ENCODE results near the gene RIMS3.
A peak's percentile ranks its signal among the peaks of the same experiment; 100 is the strongest.

Gene RIMS3

GRCh38 chr1:40691538-40692428, 26.3 kb upstream of the RIMS3 start, which contains the start of gene NFYC:
TSS of gene NFYC (plus strand) at chr1:40691704. CDS start at chr1:40738844, 47,140 bp downstream.
- peak within 1 kb of the TSS; percentile 79 for H3K4me3 ChIP-seq (ENCODE audit: low read length)
- no peak for TF ChIP-seq CTCF (conservative IDR thresholded peaks at IDR 0.05; ENCODE audit: low read depth, low read length)
- DNase-seq (ENCODE audit: low read depth) = peak; percentile 92

- no peak for DNase-seq (ENCODE audit: low read depth)
- peak overlapping the region; percentile 79 for H3K4me3 ChIP-seq (ENCODE audit: low read length)
- TF ChIP-seq CTCF (conservative IDR thresholded peaks at IDR 0.05; ENCODE audit: low read depth, low read length) = no peak
These were observed 25.5 kb upstream of the RIMS3 start for GRCh38 chr1:40690771-40691537.

- TF ChIP-seq CTCF (conservative IDR thresholded peaks at IDR 0.05; ENCODE audit: low read depth, low read length) = no peak
- no peak for DNase-seq (ENCODE audit: low read depth)
- H3K4me3 ChIP-seq (ENCODE audit: low read length) = no peak overlapping the region
These were observed 24.3 kb upstream of the RIMS3 start for GRCh38 chr1:40689737-40690136.

- no peak for DNase-seq (ENCODE audit: low read depth)
- no peak overlapping the region for H3K4me3 ChIP-seq (ENCODE audit: low read length)
- TF ChIP-seq CTCF (conservative IDR thresholded peaks at IDR 0.05; ENCODE audit: low read depth, low read length) = no peak
These were observed 22.2 kb upstream of the RIMS3 start for GRCh38 chr1:40687661-40688060.

GRCh38 chr1:40687059-40687458, 21.6 kb upstream of the RIMS3 start:
- no peak for DNase-seq (ENCODE audit: low read depth)
- TF ChIP-seq CTCF (conservative IDR thresholded peaks at IDR 0.05; ENCODE audit: low read depth, low read length) = no peak
- H3K4me3 ChIP-seq (ENCODE audit: low read length) = no peak overlapping the region

GRCh38 chr1:40684669-40685068, 19.2 kb upstream of the RIMS3 start:
- no peak for TF ChIP-seq CTCF (conservative IDR thresholded peaks at IDR 0.05; ENCODE audit: low read depth, low read length)
- H3K4me3 ChIP-seq (ENCODE audit: low read length) = no peak overlapping the region
- DNase-seq (ENCODE audit: low read depth) = no peak
